Right ventricle myocardium inferior (tissue), 1 donor: ENCODE data around the gene ZCCHC8. TPM values are rescaled to one million over a fixed set of nuclear protein-coding genes. Genes with fewer than 3 reads are reported as not detected.
"Not testable (repeated sequence)": the region's sequence is repeated elsewhere in the genome, so short reads cannot be mapped to it uniquely, and the experiment has no call there.

Experiments used
- ATAC-seq: fragments of 200-7000 bp; cut with Tn5 transposase; one replicate; pipeline ENCODE4 v1.9.1; 2020; ENCODE audit warnings: mild to moderate bottlenecking, moderate library complexity
- DNase-seq: peaks from one replicate; pipeline ENCODE4 v3.0.0; 2021; ENCODE audit errors: missing footprints
- intact Hi-C: fragments of 100-400 bp; cut with DNase I; formaldehyde crosslinking; loops from one replicate; pipeline ENCODE4 v1.11.0; 2022
- total RNA-seq: library from RNA; stranded (reverse); fragmentation: NEBNext Ultra II Directional; extraction: Animal tissue kit (Norgen Biotek cat#: 25700); gene quantifications from one replicate; pipeline ENCODE4 v1.2.1, GENCODE V29; 2021
- donor health status: DM: no; HTN: yes; CAD: no; lungs with severe emphysema.

Gene ZCCHC8
- total RNA-seq, 1 donor from 2014 or later = 8.9 TPM

GRCh38 chr12:122454250-122454721 is 46.4 kb downstream of the ZCCHC8 start:
- DNase-seq = no peak
- ATAC-seq = no peak
- intact Hi-C loops = no loop called here

- ATAC-seq = no peak
- intact Hi-C loops = no loop called here
- no peak for DNase-seq
Observed at GRCh38 chr12:122452701-122453285, 47.9 kb downstream of the ZCCHC8 start.

- no peak for ATAC-seq
- intact Hi-C loops = no loop called here
Observed at GRCh38 chr12:122449317-122449716, 51.4 kb downstream of the ZCCHC8 start.

GRCh38 chr12:122447825-122448224 is 52.9 kb downstream of the ZCCHC8 start:
- DNase-seq, intact Hi-C loops, ATAC-seq: not testable (repeated sequence)

More at GRCh38 chr12:122449317-122449716, 51.4 kb downstream of the ZCCHC8 start:
- DNase-seq = no peak

- intact Hi-C loops, ATAC-seq, DNase-seq: not testable (repeated sequence)
Observed at GRCh38 chr12:122446390-122446789, 54.3 kb downstream of the ZCCHC8 start.

- DNase-seq, ATAC-seq, intact Hi-C loops: not testable (repeated sequence)
Observed at GRCh38 chr12:122444071-122444470, 56.7 kb downstream of the ZCCHC8 start.

- DNase-seq, ATAC-seq, intact Hi-C loops: not testable (repeated sequence)
Observed at GRCh38 chr12:122438822-122439221, 61.9 kb downstream of the ZCCHC8 start.

- DNase-seq (peak; percentile 71), ATAC-seq (peak; percentile 89)
- intact Hi-C loops = no loop called here
Observed at GRCh38 chr12:122437656-122438121, 63.0 kb downstream of the ZCCHC8 start.

GRCh38 chr12:122435186-122435585 is 65.5 kb downstream of the ZCCHC8 start:
- ATAC-seq = no peak
- intact Hi-C loops = no loop called here
- DNase-seq = no peak

GRCh38 chr12:122429043-122429442 is 71.7 kb downstream of the ZCCHC8 start:
- ATAC-seq, intact Hi-C loops, DNase-seq: not testable (repeated sequence)

GRCh38 chr12:122427403-122427802 is 73.3 kb downstream of the ZCCHC8 start:
- intact Hi-C loops = no loop called here
- DNase-seq (no peak), ATAC-seq (no peak)

- DNase-seq = no peak
- intact Hi-C loops = loop anchor here (2.0 kb wide), 1 partner anchor 23 kb away; no protein-coding TSS in a partner anchor
- ATAC-seq = no peak
Observed at GRCh38 chr12:122423258-122424165, 77.2 kb downstream of the ZCCHC8 start.

- ATAC-seq (no peak), DNase-seq (no peak)
- intact Hi-C loops = loop anchor here (2.0 kb wide), 1 partner anchor 22 kb away; no protein-coding TSS in a partner anchor
Observed at GRCh38 chr12:122422730-122423257, 77.9 kb downstream of the ZCCHC8 start.

GRCh38 chr12:122421821-122422729 is 78.7 kb downstream of the ZCCHC8 start, which contains the start of gene CLIP1:
Gene CLIP1 (minus strand): TSS chr12:122422669. CDS start chr12:122380452, 42,217 bp downstream.
- ATAC-seq = peak; percentile 91
- peak; percentile 89 for DNase-seq
- intact Hi-C loops = loop anchor here (2.0 kb wide), 1 partner anchor 21 kb away; no protein-coding TSS in a partner anchor
